T47D (cell line): ENCODE results near the gene TMEM191C.

Source experiments
- DNase-seq, 2 experiments: peaks; one replicate each; pipeline versions ENCODE4 v3.0.0 to v3.0.0-alpha.2; 2011 to 2012; ENCODE audit warnings: low read depth in 1 of 2, low spot score in 1 of 2
- JUND ChIP-seq: IDR thresholded peaks from 2 replicates; pipeline ENCODE4 v1.6.1; 2012; ENCODE audit warnings: low read depth
- in situ Hi-C: cut with HindIII; loops from 2 replicates; pipeline ENCODE4 v1.10.0; 2016; ENCODE audit warnings: low sequenced_read_pairs, low pct_unique_long_range_greater_than_20kb

TMEM191C gene

GRCh38 chr22:21443057-21443734 is 24.0 kb upstream of the TMEM191C start:
- in situ Hi-C loops = no loop called here
- no peak for DNase-seq
- TF ChIP-seq JUND = no peak

GRCh38 chr22:21443735-21444421 is 23.3 kb upstream of the TMEM191C start:
- no peak for TF ChIP-seq JUND
- in situ Hi-C loops = no loop called here
- no peak for DNase-seq

GRCh38 chr22:21444701-21445436 is 22.3 kb upstream of the TMEM191C start:
- in situ Hi-C loops = no loop called here
- DNase-seq = no peak
- TF ChIP-seq JUND = no peak

GRCh38 chr22:21445437-21446127 is 21.6 kb upstream of the TMEM191C start:
- no peak for TF ChIP-seq JUND
- DNase-seq = no peak
- in situ Hi-C loops = no loop called here

GRCh38 chr22:21446128-21446826 is 20.9 kb upstream of the TMEM191C start:
- TF ChIP-seq JUND = no peak
- DNase-seq = no peak
- in situ Hi-C loops = no loop called here

GRCh38 chr22:21446827-21447690 is 20.1 kb upstream of the TMEM191C start:
- TF ChIP-seq JUND = no peak
- in situ Hi-C loops = no loop called here
- DNase-seq = no peak

- no peak for DNase-seq
- in situ Hi-C loops = no loop called here
- no peak for TF ChIP-seq JUND
Observed at GRCh38 chr22:21447694-21448402, 19.3 kb upstream of the TMEM191C start.

GRCh38 chr22:21448627-21449416 is 18.4 kb upstream of the TMEM191C start:
- no peak for TF ChIP-seq JUND
- DNase-seq = no peak
- in situ Hi-C loops = no loop called here

- TF ChIP-seq JUND = no peak
- no peak for DNase-seq
- in situ Hi-C loops = no loop called here
Observed at GRCh38 chr22:21449531-21450319, 17.5 kb upstream of the TMEM191C start.
